ENCODE data around the gene PDE6A. TPM values are rescaled to one million over a fixed set of nuclear protein-coding genes. Genes with fewer than 3 reads are reported as not detected.

PDE6A gene
- total RNA-seq, 4 donors from 2014 or later: not detected

DNA sequence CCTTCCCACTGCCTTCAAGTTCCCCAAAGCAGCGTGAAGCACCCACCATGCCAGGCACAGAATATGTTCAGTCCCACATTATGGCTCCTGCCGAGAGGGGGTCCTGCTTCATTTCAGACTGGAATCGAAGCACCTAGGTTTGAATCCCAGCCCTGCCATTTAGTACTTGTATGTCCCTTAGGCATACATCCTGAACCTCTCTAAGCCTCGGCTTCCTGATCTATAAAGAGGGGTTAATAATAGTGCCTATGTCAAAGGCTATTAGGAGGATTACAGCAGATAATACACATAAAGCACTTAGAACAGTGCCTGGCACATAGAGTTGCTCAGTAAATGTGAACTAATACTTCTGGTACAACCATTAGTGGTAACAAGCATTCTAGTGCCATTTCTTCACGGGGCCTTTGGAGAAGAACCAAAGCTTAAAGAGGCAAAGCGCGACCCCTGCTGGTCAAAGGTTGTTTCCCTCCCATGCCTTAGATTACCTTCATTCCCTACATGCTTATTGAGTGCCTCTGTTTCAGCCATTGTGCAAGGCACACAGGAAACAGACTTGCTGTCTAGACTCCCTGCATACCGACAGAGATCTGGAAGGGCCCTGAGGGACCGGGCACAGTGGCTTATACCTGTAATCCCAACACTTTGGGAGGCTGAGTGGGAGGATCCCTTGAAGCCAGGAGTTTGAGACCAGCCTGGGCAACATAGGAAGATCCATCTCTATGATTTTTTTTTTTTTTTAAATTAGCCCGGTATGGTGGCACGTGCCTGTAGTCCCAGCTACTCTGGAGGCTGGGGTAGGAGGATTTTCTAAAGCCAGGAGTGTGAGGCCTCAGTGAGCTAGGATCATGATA, 116.2 kb downstream of the PDE6A start:
- intact Hi-C loops (cut with DNase I): loop anchor here (2.0 to 5.0 kb wide), 2 partner anchors 98 to 161 kb away; partner anchors contain the start of gene PPARGC1B
- Histone ChIP-seq H3K9me3 (no peaks in the 10 kb centered on the region), H3K36me3 (peaks cover 0 to 67% (median 30%) of the 10 kb centered on the region in 4 donors), H3K4me1 (peaks cover 55 to 57% (median 56%) of the 10 kb centered on the region in 4 donors), H3K4me3 (no peak overlapping the region), H3K27me3 (no peaks in the 10 kb centered on the region), H3K27ac (replicated peaks in 1 of 4) (peak overlapping the region; percentile 87 to 96 (median 90))
- no peak for TF ChIP-seq POLR2A (IDR thresholded peaks at IDR 0.05; ENCODE audit: low read depth)
- peak; percentile 64 to 66 for TF ChIP-seq POLR2AphosphoS5 (IDR thresholded peaks at IDR 0.05)
- TF ChIP-seq, protein P1, sequence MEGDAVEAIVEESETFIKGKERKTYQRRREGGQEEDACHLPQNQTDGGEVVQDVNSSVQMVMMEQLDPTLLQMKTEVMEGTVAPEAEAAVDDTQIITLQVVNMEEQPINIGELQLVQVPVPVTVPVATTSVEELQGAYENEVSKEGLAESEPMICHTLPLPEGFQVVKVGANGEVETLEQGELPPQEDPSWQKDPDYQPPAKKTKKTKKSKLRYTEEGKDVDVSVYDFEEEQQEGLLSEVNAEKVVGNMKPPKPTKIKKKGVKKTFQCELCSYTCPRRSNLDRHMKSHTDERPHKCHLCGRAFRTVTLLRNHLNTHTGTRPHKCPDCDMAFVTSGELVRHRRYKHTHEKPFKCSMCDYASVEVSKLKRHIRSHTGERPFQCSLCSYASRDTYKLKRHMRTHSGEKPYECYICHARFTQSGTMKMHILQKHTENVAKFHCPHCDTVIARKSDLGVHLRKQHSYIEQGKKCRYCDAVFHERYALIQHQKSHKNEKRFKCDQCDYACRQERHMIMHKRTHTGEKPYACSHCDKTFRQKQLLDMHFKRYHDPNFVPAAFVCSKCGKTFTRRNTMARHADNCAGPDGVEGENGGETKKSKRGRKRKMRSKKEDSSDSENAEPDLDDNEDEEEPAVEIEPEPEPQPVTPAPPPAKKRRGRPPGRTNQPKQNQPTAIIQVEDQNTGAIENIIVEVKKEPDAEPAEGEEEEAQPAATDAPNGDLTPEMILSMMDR (IDR thresholded peaks at IDR 0.05): peak; percentile 88 to 93 (median 92)
- TF ChIP-seq EP300 (IDR thresholded peaks at IDR 0.05): no peak
- 28% methylated on average over 10 of the region's 11 CpGs for WGBS
- peak; percentile 97 for DNase-seq (ENCODE audit: extremely low spot score)

DNA sequence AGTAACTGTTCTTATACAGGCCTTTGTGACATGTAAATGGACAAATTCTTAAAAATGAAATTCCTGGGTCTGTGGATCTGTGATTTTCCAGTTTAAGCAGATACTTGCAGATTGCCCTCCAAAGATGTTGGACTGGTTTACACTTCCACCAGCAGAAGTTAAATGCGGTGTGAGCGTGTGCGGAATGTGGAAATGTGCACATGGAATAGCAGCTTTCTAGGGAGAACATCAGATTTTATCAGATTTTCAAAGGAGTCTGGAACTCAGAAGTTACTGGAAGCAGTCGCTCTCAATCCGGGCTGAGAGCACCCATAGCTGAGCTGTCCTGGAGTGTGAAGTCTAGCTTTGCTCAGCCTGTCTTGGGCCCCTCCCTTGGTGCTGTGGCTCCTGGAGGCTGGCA, 117.0 kb downstream of the PDE6A start:
- WGBS: 92% methylated on average over 5 of the region's 5 CpGs
- H3K36me3 ChIP-seq: peaks cover 0 to 59% (median 22%) of the 10 kb centered on the region in 4 donors
- H3K27ac ChIP-seq (replicated peaks in 1 of 4): peak overlapping the region; percentile 87 to 96 (median 90)
- H3K27me3 ChIP-seq: no peaks in the 10 kb centered on the region
- peaks cover 64 to 66% (median 64%) of the 10 kb centered on the region in 4 donors for H3K4me1 ChIP-seq
- intact Hi-C loops (cut with DNase I): loop anchor here (5.0 kb wide), 1 partner anchor 160 kb away; no protein-coding TSS in a partner anchor
- no peak for DNase-seq (ENCODE audit: extremely low spot score)
- H3K9me3 ChIP-seq: no peaks in the 10 kb centered on the region
- TF ChIP-seq, protein P1 (IDR thresholded peaks at IDR 0.05): no peak
- TF ChIP-seq POLR2A (IDR thresholded peaks at IDR 0.05; ENCODE audit: low read depth): no peak
- TF ChIP-seq POLR2AphosphoS5 (IDR thresholded peaks at IDR 0.05): no peak
- no peak for TF ChIP-seq EP300 (IDR thresholded peaks at IDR 0.05)
- H3K4me3 ChIP-seq: no peak overlapping the region

DNA sequence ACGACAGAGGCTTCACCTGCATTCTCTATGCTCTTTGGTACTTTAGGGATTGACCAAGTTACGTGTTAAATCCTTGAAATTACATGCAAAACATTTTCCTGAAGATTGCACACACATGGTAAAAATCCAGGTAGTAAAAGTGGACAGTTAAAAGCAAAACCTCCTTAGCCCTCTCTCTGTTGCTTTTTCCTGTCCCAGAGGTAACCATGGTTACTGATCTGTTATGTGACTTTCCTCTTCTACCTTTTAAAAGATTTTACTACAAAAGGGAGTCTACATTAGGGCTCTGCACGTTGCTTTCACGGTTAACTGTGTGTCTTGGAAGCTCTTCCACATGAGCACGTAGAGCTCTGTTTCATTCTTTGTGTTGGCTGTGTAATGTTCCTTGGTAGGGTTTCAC, 117.5 kb downstream of the PDE6A start:
- Histone ChIP-seq H3K27ac (replicated peaks in 1 of 4) (peak overlapping the region; percentile 87 to 96 (median 90)), H3K4me3 (no peak overlapping the region), H3K9me3 (no peaks in the 10 kb centered on the region), H3K36me3 (peaks cover 0 to 54% (median 18%) of the 10 kb centered on the region in 4 donors), H3K4me1 (peaks cover 67 to 70% (median 69%) of the 10 kb centered on the region in 4 donors), H3K27me3 (no peaks in the 10 kb centered on the region)
- DNase-seq (ENCODE audit: extremely low spot score): no peak
- 56% methylated on average over 5 of the region's 5 CpGs for WGBS
- intact Hi-C loops (cut with DNase I): loop anchor here (5.0 kb wide), 1 partner anchor 160 kb away; no protein-coding TSS in a partner anchor
- TF ChIP-seq, protein P1 (IDR thresholded peaks at IDR 0.05): no peak
- no peak for TF ChIP-seq EP300 (IDR thresholded peaks at IDR 0.05)
- TF ChIP-seq POLR2AphosphoS5 (IDR thresholded peaks at IDR 0.05): no peak
- TF ChIP-seq POLR2A (IDR thresholded peaks at IDR 0.05; ENCODE audit: low read depth): no peak

DNA sequence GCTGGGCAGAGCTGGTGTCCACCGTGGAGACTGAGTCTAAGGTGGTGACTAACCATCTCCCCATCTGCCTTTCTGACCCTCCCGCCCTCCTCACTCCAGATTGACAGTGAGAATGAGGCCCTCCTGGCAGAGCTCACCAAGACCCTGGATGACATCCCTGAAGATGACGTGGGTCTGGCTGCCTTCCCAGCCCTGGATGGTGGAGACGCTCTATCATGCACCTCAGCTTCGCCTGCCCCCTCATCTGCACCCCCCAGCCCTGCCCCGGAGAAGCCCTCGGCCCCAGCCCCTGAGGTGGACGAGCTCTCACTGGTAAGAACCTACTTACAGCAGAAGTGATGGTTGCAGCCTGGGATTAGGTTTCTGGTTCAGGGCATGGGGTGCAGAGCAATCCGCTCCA, 118.0 kb downstream of the PDE6A start:
- intact Hi-C loops (cut with DNase I): loop anchor here (5.0 kb wide), 1 partner anchor 159 kb away; no protein-coding TSS in a partner anchor
- peak overlapping the region; percentile 87 to 96 (median 90) for H3K27ac ChIP-seq (replicated peaks in 1 of 4)

More for the DNA sequence above, 118.0 kb downstream of the PDE6A start:
- Histone ChIP-seq H3K4me3 (no peak overlapping the region), H3K9me3 (no peaks in the 10 kb centered on the region), H3K4me1 (peaks cover 70 to 71% (median 71%) of the 10 kb centered on the region in 4 donors), H3K27me3 (no peaks in the 10 kb centered on the region), H3K36me3 (peaks cover 0 to 49% (median 16%) of the 10 kb centered on the region in 4 donors)
- TF ChIP-seq POLR2A (IDR thresholded peaks at IDR 0.05; ENCODE audit: low read depth): no peak
- TF ChIP-seq, protein P1 (IDR thresholded peaks at IDR 0.05): no peak
- TF ChIP-seq POLR2AphosphoS5 (IDR thresholded peaks at IDR 0.05): peak in 1 of 2 donors; percentile 19
- no peak for TF ChIP-seq EP300 (IDR thresholded peaks at IDR 0.05)
- no peak for DNase-seq (ENCODE audit: extremely low spot score)
- 37% methylated on average over 8 of the region's 9 CpGs for WGBS
